ENCODE results near the gene C2orf81. TPM values are rescaled to one million over a fixed set of nuclear protein-coding genes. Genes with fewer than 3 reads are reported as not detected.

The C2orf81 gene
- total and polyA plus RNA-seq, 10 of the 15 experiments (the other 5 are each of a cell fraction or from before 2014, with no cell fraction given), result 0.10 to 9.8 (median 2.7) TPM

DNA sequence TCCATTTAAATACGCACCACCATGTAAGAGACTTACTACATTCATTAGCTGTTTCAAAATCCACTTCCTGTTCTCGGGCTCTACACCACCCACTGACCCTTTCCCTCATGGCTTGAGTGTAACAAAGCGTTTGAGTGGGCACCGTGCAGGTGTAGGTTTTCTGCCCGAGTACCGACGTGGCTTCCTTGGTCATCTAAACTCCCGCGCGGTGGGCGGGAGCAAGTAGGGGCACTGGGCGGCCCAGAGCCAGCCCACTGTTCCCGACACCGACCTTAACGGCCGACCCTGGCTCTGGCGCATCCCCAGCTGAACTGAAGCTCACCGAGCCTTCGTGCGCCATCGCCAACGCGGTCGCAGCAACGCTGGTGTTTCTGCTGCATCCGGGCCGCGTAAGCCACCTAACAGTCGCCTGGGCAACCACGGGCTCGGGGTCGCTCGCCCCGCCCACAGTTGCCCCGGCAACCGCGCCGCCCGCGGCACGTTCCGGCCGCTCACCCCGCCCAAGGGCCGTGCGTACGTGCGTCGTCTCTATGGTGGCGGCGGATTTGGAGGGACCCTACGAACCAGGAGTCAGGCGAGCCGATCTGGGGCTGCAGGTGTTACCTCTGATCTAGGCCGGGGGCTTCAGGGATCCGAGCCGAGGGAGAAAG is at the start of gene C2orf81, which contains the start of gene WDR54 (continued):
- TF ChIP-seq HCFC1 (IDR thresholded peaks at IDR 0.05; ENCODE audit: low read length) (peak; percentile 45), SMC3 (IDR thresholded peaks at IDR 0.05; ENCODE audit: borderline replicate concordance, low read length) (no peak), NR2C1 (IDR thresholded peaks at IDR 0.05) (peak; percentile 25; the same call in 1 of the 2 replicates), KLF5 (IDR thresholded peaks at IDR 0.05; ENCODE audit: partially characterized antibody) (peak; percentile 89), ZNF217 (IDR thresholded peaks at IDR 0.05) (no peak), IKZF2 (IDR thresholded peaks at IDR 0.05) (no peak; a peak in 1 of 4 replicates), RFX5 (IDR thresholded peaks at IDR 0.05; ENCODE audit: low read depth, low read length) (peak; percentile 54; the same call in 1 of the 2 replicates), CREM (IDR thresholded peaks at IDR 0.05; ENCODE audit: low read depth) (no peak; the same call in 1 of the 2 replicates), ATF7 (IDR thresholded peaks at IDR 0.05; ENCODE audit: low read depth) (no peak), DPF2 (IDR thresholded peaks at IDR 0.05) (peak; percentile 69), EZH2 (IDR thresholded peaks at IDR 0.05; ENCODE audit: borderline replicate concordance, control insufficient read depth, low read depth, low read length) (no peak), NFIC (IDR thresholded peaks at IDR 0.05; ENCODE audit: low read depth, low read length) (no peak), MTA3 (IDR thresholded peaks at IDR 0.05; ENCODE audit: borderline replicate concordance, low read length) (no peak), PML (IDR thresholded peaks at IDR 0.05; ENCODE audit: low read length) (peak; percentile 86), ESRRA (IDR thresholded peaks at IDR 0.05; ENCODE audit: low read length) (peak; percentile 68; the same call in 1 of the 2 replicates), BACH1 (IDR thresholded peaks at IDR 0.05; ENCODE audit: borderline replicate concordance) (peak; percentile 75; the same call in 1 of the 2 replicates), PAX8 (IDR thresholded peaks at IDR 0.05) (no peak), POLR2AphosphoS5 (IDR thresholded peaks at IDR 0.05; ENCODE audit: low read length) (peak; percentile 93), ZNF384 (IDR thresholded peaks at IDR 0.05; ENCODE audit: borderline replicate concordance, low read depth, low read length) (no peak), CREB1 (IDR thresholded peaks at IDR 0.05; ENCODE audit: low read depth) (peak; percentile 60; the same call in 1 of the 2 replicates)
- TF ChIP-seq, protein P1, sequence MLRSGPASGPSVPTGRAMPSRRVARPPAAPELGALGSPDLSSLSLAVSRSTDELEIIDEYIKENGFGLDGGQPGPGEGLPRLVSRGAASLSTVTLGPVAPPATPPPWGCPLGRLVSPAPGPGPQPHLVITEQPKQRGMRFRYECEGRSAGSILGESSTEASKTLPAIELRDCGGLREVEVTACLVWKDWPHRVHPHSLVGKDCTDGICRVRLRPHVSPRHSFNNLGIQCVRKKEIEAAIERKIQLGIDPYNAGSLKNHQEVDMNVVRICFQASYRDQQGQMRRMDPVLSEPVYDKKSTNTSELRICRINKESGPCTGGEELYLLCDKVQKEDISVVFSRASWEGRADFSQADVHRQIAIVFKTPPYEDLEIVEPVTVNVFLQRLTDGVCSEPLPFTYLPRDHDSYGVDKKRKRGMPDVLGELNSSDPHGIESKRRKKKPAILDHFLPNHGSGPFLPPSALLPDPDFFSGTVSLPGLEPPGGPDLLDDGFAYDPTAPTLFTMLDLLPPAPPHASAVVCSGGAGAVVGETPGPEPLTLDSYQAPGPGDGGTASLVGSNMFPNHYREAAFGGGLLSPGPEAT (IDR thresholded peaks at IDR 0.05; ENCODE audit: low read depth), result no peak
- TF ChIP-seq, protein P2, sequence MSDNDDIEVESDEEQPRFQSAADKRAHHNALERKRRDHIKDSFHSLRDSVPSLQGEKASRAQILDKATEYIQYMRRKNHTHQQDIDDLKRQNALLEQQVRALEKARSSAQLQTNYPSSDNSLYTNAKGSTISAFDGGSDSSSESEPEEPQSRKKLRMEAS (IDR thresholded peaks at IDR 0.05; ENCODE audit: low read depth, low read length), result peak; percentile 92
- TF ChIP-seq, protein P3, sequence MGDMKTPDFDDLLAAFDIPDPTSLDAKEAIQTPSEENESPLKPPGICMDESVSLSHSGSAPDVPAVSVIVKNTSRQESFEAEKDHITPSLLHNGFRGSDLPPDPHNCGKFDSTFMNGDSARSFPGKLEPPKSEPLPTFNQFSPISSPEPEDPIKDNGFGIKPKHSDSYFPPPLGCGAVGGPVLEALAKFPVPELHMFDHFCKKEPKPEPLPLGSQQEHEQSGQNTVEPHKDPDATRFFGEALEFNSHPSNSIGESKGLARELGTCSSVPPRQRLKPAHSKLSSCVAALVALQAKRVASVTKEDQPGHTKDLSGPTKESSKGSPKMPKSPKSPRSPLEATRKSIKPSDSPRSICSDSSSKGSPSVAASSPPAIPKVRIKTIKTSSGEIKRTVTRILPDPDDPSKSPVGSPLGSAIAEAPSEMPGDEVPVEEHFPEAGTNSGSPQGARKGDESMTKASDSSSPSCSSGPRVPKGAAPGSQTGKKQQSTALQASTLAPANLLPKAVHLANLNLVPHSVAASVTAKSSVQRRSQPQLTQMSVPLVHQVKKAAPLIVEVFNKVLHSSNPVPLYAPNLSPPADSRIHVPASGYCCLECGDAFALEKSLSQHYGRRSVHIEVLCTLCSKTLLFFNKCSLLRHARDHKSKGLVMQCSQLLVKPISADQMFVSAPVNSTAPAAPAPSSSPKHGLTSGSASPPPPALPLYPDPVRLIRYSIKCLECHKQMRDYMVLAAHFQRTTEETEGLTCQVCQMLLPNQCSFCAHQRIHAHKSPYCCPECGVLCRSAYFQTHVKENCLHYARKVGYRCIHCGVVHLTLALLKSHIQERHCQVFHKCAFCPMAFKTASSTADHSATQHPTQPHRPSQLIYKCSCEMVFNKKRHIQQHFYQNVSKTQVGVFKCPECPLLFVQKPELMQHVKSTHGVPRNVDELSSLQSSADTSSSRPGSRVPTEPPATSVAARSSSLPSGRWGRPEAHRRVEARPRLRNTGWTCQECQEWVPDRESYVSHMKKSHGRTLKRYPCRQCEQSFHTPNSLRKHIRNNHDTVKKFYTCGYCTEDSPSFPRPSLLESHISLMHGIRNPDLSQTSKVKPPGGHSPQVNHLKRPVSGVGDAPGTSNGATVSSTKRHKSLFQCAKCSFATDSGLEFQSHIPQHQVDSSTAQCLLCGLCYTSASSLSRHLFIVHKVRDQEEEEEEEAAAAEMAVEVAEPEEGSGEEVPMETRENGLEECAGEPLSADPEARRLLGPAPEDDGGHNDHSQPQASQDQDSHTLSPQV (IDR thresholded peaks at IDR 0.05), result no peak
- TF ChIP-seq, protein P4, sequence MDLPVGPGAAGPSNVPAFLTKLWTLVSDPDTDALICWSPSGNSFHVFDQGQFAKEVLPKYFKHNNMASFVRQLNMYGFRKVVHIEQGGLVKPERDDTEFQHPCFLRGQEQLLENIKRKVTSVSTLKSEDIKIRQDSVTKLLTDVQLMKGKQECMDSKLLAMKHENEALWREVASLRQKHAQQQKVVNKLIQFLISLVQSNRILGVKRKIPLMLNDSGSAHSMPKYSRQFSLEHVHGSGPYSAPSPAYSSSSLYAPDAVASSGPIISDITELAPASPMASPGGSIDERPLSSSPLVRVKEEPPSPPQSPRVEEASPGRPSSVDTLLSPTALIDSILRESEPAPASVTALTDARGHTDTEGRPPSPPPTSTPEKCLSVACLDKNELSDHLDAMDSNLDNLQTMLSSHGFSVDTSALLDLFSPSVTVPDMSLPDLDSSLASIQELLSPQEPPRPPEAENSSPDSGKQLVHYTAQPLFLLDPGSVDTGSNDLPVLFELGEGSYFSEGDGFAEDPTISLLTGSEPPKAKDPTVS (IDR thresholded peaks at IDR 0.05; ENCODE audit: low read depth, low read length), result no peak
- TF ChIP-seq, protein P5, sequence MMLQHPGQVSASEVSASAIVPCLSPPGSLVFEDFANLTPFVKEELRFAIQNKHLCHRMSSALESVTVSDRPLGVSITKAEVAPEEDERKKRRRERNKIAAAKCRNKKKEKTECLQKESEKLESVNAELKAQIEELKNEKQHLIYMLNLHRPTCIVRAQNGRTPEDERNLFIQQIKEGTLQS (IDR thresholded peaks at IDR 0.05; ENCODE audit: borderline replicate concordance, extremely low read depth, low read depth, low read length), result no peak
